Measurements from ENCODE around the gene ARRB1. TPM values are rescaled to one million over a fixed set of nuclear protein-coding genes. Genes with fewer than 3 reads are reported as not detected.

ARRB1 gene
- polyA plus RNA-seq, 4 donors, result 20.0 to 41.5 (median 31.1) TPM

DNA sequence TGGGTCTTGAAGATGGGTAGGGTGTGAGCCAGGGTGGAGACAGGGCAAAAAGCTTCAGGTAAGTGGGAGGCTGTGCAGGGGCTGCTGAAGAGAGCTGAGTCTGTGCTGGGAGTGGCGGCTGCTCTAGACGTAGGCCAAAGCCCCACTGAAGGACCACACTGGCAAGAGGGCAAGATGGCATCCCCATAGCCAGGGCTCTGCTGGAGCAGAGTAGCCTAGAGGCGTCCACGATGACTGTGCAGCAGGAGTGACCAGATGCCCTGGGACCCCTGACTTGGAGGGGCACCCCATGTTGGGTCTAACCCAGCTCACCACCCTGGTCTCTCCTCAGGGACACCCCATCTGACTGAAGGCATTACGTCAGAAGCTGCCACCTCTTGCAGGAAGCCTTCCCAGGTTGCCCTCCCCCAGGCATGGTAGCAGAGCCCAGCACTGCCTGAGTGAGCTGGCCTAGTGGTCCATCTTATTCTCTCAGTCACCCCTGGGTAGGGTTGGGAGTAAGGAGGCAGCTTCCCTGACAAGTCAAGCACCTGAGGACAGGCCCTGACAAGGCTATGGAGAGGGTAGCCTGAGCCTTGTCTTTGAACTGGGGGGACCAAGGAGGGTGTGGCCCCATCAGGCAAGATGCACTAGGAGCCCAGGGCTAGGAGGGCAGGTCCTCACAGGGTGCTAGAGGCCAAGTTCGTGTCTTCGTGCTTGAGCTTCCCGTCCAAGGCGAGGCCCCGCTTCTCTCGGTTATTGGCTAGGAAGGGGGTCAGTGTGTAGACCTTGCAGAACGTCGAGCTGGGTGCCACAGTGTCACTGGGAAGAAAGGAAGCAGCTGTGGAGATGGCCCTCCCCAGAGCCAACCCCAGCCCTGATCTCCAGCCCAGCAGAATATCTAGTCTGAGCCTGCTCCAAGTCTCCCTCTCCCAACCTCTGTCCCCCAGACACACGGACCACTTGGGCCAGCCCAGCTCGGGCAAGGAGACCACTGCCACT, 77.8 kb downstream of the ARRB1 start:
- Histone ChIP-seq H3K4me1 (ENCODE audit: control insufficient read depth in 3 of 3, insufficient read depth in 2 of 3, low read depth in 1 of 3, low read length in 2 of 3) (peaks cover 0 to 16% (median 3%) of the 10 kb centered on the region in 3 donors), H3K4me3 (ENCODE audit: low read depth in 1 of 3, low read length in 3 of 3) (no peak overlapping the region), H3K27ac (ENCODE audit: low read depth in 1 of 3, low read length in 2 of 3) (no peak overlapping the region), H3K9me3 (ENCODE audit: control insufficient read depth in 2 of 2, insufficient read depth in 1 of 2, low read depth in 1 of 2, low read length in 1 of 2) (no peaks in the 10 kb centered on the region), H3K36me3 (ENCODE audit: control insufficient read depth in 3 of 3, insufficient read depth in 2 of 3, low read depth in 1 of 3, low read length in 3 of 3) (peaks cover 9 to 78% (median 14%) of the 10 kb centered on the region in 3 donors), H3K27me3 (ENCODE audit: control insufficient read depth in 3 of 3, insufficient read depth in 3 of 3, low read length in 3 of 3) (no peaks in the 10 kb centered on the region)
- FAIRE-seq, result no peak
- WGBS, 3 donors, result 90 to 98% (median 94%) methylated on average over 15 of the region's 15 CpGs
- no peak for DNase-seq

DNA sequence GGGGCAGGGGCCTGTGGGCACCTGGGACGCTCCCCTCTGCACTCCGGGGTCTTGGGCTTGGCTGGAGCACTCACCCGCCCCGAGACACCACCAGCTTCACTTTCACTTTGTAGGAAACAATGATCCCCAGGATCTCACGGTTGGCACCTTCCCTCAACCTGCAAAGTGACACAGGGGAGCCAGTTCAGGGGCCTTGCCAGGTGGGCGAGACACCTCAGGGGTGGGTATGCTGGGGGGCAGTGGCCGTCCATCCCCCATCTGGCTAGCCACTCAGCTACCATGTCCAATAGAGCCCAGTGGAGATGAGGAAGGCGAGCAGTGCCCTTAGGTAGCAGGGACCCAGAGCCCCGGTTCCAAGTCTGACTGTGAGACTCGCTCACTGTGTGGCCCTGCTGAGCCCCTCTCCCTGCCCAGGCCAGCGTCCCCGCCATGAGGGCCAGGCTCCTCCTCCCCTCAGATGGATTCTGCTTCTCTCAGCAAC, 78.6 kb downstream of the ARRB1 start:
- no peak overlapping the region for H3K27ac ChIP-seq (ENCODE audit: low read depth in 1 of 3, low read length in 2 of 3)
- 78 to 90% (median 85%) methylated on average over 11 to 12 of the region's 12 CpGs for WGBS, 3 donors
- FAIRE-seq (no peak), DNase-seq (no peak)
- H3K9me3 ChIP-seq (ENCODE audit: control insufficient read depth in 2 of 2, insufficient read depth in 1 of 2, low read depth in 1 of 2, low read length in 1 of 2), result no peaks in the 10 kb centered on the region
- no peaks in the 10 kb centered on the region for H3K27me3 ChIP-seq (ENCODE audit: control insufficient read depth in 3 of 3, insufficient read depth in 3 of 3, low read length in 3 of 3)
- H3K4me1 ChIP-seq (ENCODE audit: control insufficient read depth in 3 of 3, insufficient read depth in 2 of 3, low read depth in 1 of 3, low read length in 2 of 3), result peaks cover 0 to 16% (median 3%) of the 10 kb centered on the region in 3 donors
- no peak overlapping the region for H3K4me3 ChIP-seq (ENCODE audit: low read depth in 1 of 3, low read length in 3 of 3)
- H3K36me3 ChIP-seq (ENCODE audit: control insufficient read depth in 3 of 3, insufficient read depth in 2 of 3, low read depth in 1 of 3, low read length in 3 of 3), result peaks cover 9 to 74% (median 9%) of the 10 kb centered on the region in 3 donors

DNA sequence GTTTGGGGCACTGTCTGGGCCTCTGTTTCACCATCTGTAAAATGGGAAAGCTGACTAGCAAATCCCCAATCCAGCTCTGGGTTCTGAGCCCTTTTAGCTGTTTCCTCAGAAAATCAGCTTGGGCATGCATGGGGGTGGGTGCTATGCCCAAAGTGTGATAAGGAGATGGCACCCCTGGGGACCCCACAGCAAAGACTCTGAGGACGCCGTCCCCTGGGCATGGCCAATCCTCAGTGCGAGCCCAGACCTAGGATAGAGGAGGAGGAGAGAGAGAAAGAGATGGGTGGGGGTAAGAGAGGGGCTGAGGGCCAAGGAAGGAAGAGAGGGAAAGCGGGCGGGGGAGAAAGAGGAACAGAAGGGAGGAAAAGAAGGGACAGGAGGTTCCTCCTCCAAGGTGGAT, 79.1 kb downstream of the ARRB1 start:
- H3K4me1 ChIP-seq (ENCODE audit: control insufficient read depth in 3 of 3, insufficient read depth in 2 of 3, low read depth in 1 of 3, low read length in 2 of 3), result peaks cover 0 to 16% (median 3%) of the 10 kb centered on the region in 3 donors
- H3K27ac ChIP-seq (ENCODE audit: low read depth in 1 of 3, low read length in 2 of 3), result no peak overlapping the region
- FAIRE-seq (no peak), DNase-seq (no peak)
- no peaks in the 10 kb centered on the region for H3K27me3 ChIP-seq (ENCODE audit: control insufficient read depth in 3 of 3, insufficient read depth in 3 of 3, low read length in 3 of 3)
- H3K36me3 ChIP-seq (ENCODE audit: control insufficient read depth in 3 of 3, insufficient read depth in 2 of 3, low read depth in 1 of 3, low read length in 3 of 3), result peaks cover 4 to 73% (median 9%) of the 10 kb centered on the region in 3 donors
- no peaks in the 10 kb centered on the region for H3K9me3 ChIP-seq (ENCODE audit: control insufficient read depth in 2 of 2, insufficient read depth in 1 of 2, low read depth in 1 of 2, low read length in 1 of 2)
- H3K4me3 ChIP-seq (ENCODE audit: low read depth in 1 of 3, low read length in 3 of 3), result no peak overlapping the region
- 93 to 97% (median 94%) methylated on average over 5 of the region's 5 CpGs for WGBS, 3 donors

DNA sequence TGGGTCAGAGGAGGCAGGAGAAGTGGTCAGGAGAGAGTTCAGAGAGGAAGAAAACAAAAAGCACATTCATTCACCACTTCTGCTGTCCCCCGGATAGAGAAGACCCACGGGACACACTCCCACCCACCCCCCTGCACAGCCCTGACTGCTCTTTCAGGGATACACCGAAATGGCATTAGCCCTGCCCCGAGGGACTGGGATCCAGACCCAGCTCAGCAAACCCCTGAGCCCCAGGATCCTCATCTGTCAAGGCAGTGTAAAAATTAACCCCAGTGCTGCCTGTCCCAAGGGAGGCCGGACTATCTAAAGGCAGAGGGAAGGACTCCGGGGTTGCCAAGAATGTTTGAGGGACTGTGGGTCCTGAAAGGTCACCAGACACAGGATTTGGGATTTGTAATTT, 79.7 kb downstream of the ARRB1 start:
- FAIRE-seq, result no peak
- Histone ChIP-seq H3K9me3 (ENCODE audit: control insufficient read depth in 2 of 2, insufficient read depth in 1 of 2, low read depth in 1 of 2, low read length in 1 of 2) (no peaks in the 10 kb centered on the region), H3K27ac (ENCODE audit: low read depth in 1 of 3, low read length in 2 of 3) (no peak overlapping the region), H3K36me3 (ENCODE audit: control insufficient read depth in 3 of 3, insufficient read depth in 2 of 3, low read depth in 1 of 3, low read length in 3 of 3) (peaks cover 2 to 73% (median 9%) of the 10 kb centered on the region in 3 donors), H3K4me3 (ENCODE audit: low read depth in 1 of 3, low read length in 3 of 3) (no peak overlapping the region), H3K27me3 (ENCODE audit: control insufficient read depth in 3 of 3, insufficient read depth in 3 of 3, low read length in 3 of 3) (no peaks in the 10 kb centered on the region), H3K4me1 (ENCODE audit: control insufficient read depth in 3 of 3, insufficient read depth in 2 of 3, low read depth in 1 of 3, low read length in 2 of 3) (peaks cover 0 to 14% (median under 1%) of the 10 kb centered on the region in 3 donors)
- DNase-seq, result no peak
- 81 to 91% (median 88%) methylated on average over 6 of the region's 6 CpGs for WGBS, 3 donors

DNA sequence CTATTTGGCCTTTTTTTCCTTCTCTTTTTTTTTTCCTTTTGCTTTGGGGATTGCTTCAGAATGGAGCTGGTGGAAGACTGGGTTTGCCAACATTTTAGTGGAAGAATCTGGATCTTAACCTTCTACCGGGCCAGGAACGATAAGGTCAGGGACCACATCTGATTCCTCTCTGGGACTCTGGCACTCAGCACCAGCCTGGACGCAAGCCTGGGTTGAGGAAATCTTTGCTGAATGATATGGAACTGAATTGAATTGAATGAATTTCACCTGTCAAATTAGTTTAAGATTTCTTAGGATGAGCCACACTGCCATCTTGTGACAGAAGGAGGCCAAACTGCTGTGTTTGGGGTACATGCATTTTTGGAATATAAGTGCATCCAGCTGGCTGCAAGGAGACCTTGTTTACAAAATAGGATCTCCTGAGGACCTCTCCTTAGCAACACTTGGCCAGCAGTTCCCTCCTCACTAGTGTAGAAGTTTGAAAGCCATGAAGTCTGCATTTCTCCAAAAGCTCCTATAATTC, 80.5 kb downstream of the ARRB1 start:
- peaks cover 0 to 7% (median 0%) of the 10 kb centered on the region in 3 donors for H3K4me1 ChIP-seq (ENCODE audit: control insufficient read depth in 3 of 3, insufficient read depth in 2 of 3, low read depth in 1 of 3, low read length in 2 of 3)
- no peak overlapping the region for H3K27ac ChIP-seq (ENCODE audit: low read depth in 1 of 3, low read length in 2 of 3)
- DNase-seq (no peak), FAIRE-seq (no peak)
- H3K27me3 ChIP-seq (ENCODE audit: control insufficient read depth in 3 of 3, insufficient read depth in 3 of 3, low read length in 3 of 3), result no peaks in the 10 kb centered on the region
- no peaks in the 10 kb centered on the region for H3K9me3 ChIP-seq (ENCODE audit: control insufficient read depth in 2 of 2, insufficient read depth in 1 of 2, low read depth in 1 of 2, low read length in 1 of 2)
- H3K36me3 ChIP-seq (ENCODE audit: control insufficient read depth in 3 of 3, insufficient read depth in 2 of 3, low read depth in 1 of 3, low read length in 3 of 3), result peaks cover 2 to 77% (median 9%) of the 10 kb centered on the region in 3 donors
- no peak overlapping the region for H3K4me3 ChIP-seq (ENCODE audit: low read depth in 1 of 3, low read length in 3 of 3)
- WGBS, 3 donors, result 74 to 94% (median 88%) methylated on average over 3 of the region's 3 CpGs

DNA sequence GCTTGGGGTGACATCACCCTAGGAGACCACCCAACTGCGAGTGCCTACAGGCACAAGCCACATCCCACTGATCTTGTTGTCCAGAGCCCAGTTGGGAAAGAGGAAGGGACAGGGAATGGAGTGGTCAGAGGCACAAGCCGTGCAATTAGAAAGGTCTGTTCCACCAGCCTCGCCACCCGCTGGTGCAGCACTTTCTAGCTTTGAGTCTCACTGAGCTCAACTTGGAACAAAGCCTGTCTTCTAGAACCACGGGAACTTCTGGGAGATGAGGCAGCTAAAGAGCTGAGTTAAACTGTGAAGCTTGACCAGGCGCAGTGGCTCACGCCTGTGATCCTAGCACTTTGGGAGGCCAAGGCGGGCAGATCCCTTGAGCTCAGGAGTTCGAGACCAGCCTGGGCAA, 81.6 kb downstream of the ARRB1 start:
- 90 to 92% (median 90%) methylated on average over 9 of the region's 9 CpGs for WGBS, 3 donors
- Histone ChIP-seq H3K4me3 (ENCODE audit: low read depth in 1 of 3, low read length in 3 of 3) (no peak overlapping the region), H3K36me3 (ENCODE audit: control insufficient read depth in 3 of 3, insufficient read depth in 2 of 3, low read depth in 1 of 3, low read length in 3 of 3) (peaks cover 2 to 79% (median 9%) of the 10 kb centered on the region in 3 donors), H3K9me3 (ENCODE audit: control insufficient read depth in 2 of 2, insufficient read depth in 1 of 2, low read depth in 1 of 2, low read length in 1 of 2) (no peaks in the 10 kb centered on the region), H3K27ac (ENCODE audit: low read depth in 1 of 3, low read length in 2 of 3) (no peak overlapping the region), H3K27me3 (ENCODE audit: control insufficient read depth in 3 of 3, insufficient read depth in 3 of 3, low read length in 3 of 3) (no peaks in the 10 kb centered on the region), H3K4me1 (ENCODE audit: control insufficient read depth in 3 of 3, insufficient read depth in 2 of 3, low read depth in 1 of 3, low read length in 2 of 3) (no peaks in the 10 kb centered on the region)
- no peak for DNase-seq
- no peak for FAIRE-seq

DNA sequence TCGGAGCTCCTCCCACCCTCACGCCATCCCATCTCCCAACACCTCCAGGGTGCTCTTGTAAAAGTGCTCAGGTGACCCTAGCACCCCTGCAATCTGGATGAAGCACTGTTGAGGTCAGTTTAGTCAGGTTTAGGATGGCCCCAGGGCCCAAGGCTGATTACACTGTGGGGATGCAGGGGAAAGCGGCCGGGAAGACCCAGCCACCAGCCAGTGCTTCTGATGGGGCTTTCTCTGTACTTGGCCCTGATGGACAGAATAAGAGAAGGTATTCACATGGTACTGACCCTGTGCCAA, 82.1 kb downstream of the ARRB1 start:
- Histone ChIP-seq H3K9me3 (ENCODE audit: control insufficient read depth in 2 of 2, insufficient read depth in 1 of 2, low read depth in 1 of 2, low read length in 1 of 2) (no peaks in the 10 kb centered on the region), H3K4me3 (ENCODE audit: low read depth in 1 of 3, low read length in 3 of 3) (no peak overlapping the region), H3K27me3 (ENCODE audit: control insufficient read depth in 3 of 3, insufficient read depth in 3 of 3, low read length in 3 of 3) (no peaks in the 10 kb centered on the region), H3K36me3 (ENCODE audit: control insufficient read depth in 3 of 3, insufficient read depth in 2 of 3, low read depth in 1 of 3, low read length in 3 of 3) (peaks cover 2 to 80% (median 9%) of the 10 kb centered on the region in 3 donors), H3K4me1 (ENCODE audit: control insufficient read depth in 3 of 3, insufficient read depth in 2 of 3, low read depth in 1 of 3, low read length in 2 of 3) (no peaks in the 10 kb centered on the region), H3K27ac (ENCODE audit: low read depth in 1 of 3, low read length in 2 of 3) (no peak overlapping the region)
- DNase-seq, result no peak
- 92 to 98% (median 95%) methylated on average over 4 of the region's 4 CpGs for WGBS, 3 donors
- FAIRE-seq, result no peak

DNA sequence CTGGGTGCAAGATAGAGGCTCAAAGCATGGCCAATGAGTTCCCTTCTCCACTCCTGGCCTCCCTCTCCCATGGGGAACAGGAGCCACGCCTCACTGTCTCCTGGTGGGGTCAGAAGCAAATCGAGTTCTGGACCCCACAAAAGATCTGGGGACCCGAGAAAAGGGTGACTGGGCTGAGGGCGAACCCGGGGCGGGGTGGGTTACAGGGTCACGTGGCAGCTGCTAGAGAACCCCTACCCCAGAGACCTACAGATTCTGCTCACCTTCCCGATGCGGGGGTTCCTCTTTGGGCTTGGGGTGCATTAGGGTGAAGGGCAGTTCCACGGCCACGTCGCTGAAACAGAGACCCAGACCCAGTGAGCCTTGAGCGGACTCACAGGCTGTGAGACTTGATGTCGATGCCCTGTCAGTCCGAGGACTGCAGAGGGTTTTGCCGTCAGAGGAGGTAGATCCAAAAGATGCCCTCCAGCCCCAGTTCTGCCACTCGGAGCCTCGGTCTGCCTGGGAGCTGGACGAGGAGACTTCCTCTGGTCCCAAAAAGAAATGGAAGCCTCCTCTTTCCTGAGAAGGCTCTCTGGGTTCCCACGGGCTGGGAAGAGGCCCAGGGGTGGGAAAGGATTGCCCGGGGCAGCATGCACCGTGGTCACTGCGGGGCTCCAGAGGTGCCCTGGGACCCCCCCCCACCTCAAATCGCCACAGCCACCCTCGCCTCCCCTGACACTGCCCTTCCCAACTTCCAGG, 82.7 kb downstream of the ARRB1 start:
- no peaks in the 10 kb centered on the region for H3K9me3 ChIP-seq (ENCODE audit: control insufficient read depth in 2 of 2, insufficient read depth in 1 of 2, low read depth in 1 of 2, low read length in 1 of 2)
- FAIRE-seq (no peak), DNase-seq (no peak)
- no peaks in the 10 kb centered on the region for H3K4me1 ChIP-seq (ENCODE audit: control insufficient read depth in 3 of 3, insufficient read depth in 2 of 3, low read depth in 1 of 3, low read length in 2 of 3)
- H3K27ac ChIP-seq (ENCODE audit: low read depth in 1 of 3, low read length in 2 of 3), result no peak overlapping the region
- no peak overlapping the region for H3K4me3 ChIP-seq (ENCODE audit: low read depth in 1 of 3, low read length in 3 of 3)
- no peaks in the 10 kb centered on the region for H3K27me3 ChIP-seq (ENCODE audit: control insufficient read depth in 3 of 3, insufficient read depth in 3 of 3, low read length in 3 of 3)
- 91 to 94% (median 92%) methylated on average over 22 to 25 of the region's 25 CpGs for WGBS, 3 donors
- peaks cover 2 to 77% (median 9%) of the 10 kb centered on the region in 3 donors for H3K36me3 ChIP-seq (ENCODE audit: control insufficient read depth in 3 of 3, insufficient read depth in 2 of 3, low read depth in 1 of 3, low read length in 3 of 3)
